K562 (cell line): Measurements from ENCODE around the gene SKAP1.

Experiments used
- CBX3 ChIP-seq, 2 experiments: IDR thresholded peaks; 1 replicate in 1 of 2; 2 replicates in 1 of 2; pipeline ENCODE4 v1.6.1; 2012; ENCODE audit warnings: inconsistent platforms in 2 of 2, low read length in 2 of 2, borderline replicate concordance in 1 of 2, control low read depth in 1 of 2
- POLR2A ChIP-seq: fragments of 450-650 bp; conservative IDR thresholded peaks from 2 replicates; pipeline ENCODE4 v1.6.1; 2016
- POLR2AphosphoS5 ChIP-seq: IDR thresholded peaks from 2 replicates; pipeline ENCODE4 v1.6.1; 2011; ENCODE audit warnings: mild to moderate bottlenecking, low read depth, low read length, moderate library complexity; ENCODE audit not compliant: control insufficient read depth, insufficient read depth
- ZBTB8A ChIP-seq: fragments of 450-650 bp; IDR thresholded peaks from 2 replicates; pipeline ENCODE4 v1.6.1; 2018; ENCODE audit warnings: mild to moderate bottlenecking, moderate library complexity; ENCODE audit not compliant: partially characterized antibody
- TF ChIP-seq, protein P1 (sequence below): fragments of 150-350 bp; conservative IDR thresholded peaks from 2 replicates; pipeline ENCODE4 v1.6.1; 2014; ENCODE audit warnings: low read length
- TF ChIP-seq, protein P2 (sequence below): fragments of 450-650 bp; formaldehyde crosslinking; IDR thresholded peaks from 2 replicates; pipeline ENCODE4 v1.4.0; 2022; ENCODE audit warnings: missing genetic modification characterization
- TF ChIP-seq, protein P3 (sequence below): fragments of 450-650 bp; IDR thresholded peaks from 2 replicates; pipeline ENCODE4 v1.6.1; 2014; ENCODE audit warnings: low read depth, mild to moderate bottlenecking, moderate library complexity, borderline replicate concordance

DNA sequence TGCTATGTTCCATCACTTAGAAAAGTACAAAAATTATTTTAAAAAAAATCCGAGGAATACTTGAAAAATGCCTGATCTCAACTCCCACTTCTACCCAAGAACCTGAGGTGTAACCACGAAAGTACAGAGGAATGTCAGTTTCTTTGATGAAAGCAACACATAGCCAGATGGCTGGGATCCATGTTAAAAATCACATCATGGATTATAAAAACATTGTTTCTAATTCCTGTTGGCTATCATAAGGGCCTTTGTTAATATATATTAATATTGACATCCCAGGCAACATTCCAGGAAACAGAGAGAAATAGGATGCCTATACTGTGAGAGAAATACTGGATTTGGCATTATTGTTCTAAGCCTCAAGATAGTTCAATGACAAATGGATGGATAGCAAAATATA lies 115.3 kb downstream of the SKAP1 start:
- no peak for TF ChIP-seq POLR2AphosphoS5
- TF ChIP-seq CBX3 (IDR thresholded peaks at IDR 0.05; ENCODE audit: borderline replicate concordance in 1 of 2, low read length in 2 of 2), result no peak
- no peak for TF ChIP-seq ZBTB8A
- TF ChIP-seq, protein P1, sequence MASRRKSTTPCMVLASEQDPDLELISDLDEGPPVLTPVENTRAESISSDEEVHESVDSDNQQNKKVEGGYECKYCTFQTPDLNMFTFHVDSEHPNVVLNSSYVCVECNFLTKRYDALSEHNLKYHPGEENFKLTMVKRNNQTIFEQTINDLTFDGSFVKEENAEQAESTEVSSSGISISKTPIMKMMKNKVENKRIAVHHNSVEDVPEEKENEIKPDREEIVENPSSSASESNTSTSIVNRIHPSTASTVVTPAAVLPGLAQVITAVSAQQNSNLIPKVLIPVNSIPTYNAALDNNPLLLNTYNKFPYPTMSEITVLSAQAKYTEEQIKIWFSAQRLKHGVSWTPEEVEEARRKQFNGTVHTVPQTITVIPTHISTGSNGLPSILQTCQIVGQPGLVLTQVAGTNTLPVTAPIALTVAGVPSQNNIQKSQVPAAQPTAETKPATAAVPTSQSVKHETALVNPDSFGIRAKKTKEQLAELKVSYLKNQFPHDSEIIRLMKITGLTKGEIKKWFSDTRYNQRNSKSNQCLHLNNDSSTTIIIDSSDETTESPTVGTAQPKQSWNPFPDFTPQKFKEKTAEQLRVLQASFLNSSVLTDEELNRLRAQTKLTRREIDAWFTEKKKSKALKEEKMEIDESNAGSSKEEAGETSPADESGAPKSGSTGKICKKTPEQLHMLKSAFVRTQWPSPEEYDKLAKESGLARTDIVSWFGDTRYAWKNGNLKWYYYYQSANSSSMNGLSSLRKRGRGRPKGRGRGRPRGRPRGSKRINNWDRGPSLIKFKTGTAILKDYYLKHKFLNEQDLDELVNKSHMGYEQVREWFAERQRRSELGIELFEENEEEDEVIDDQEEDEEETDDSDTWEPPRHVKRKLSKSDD, result no peak
- TF ChIP-seq, protein P2, sequence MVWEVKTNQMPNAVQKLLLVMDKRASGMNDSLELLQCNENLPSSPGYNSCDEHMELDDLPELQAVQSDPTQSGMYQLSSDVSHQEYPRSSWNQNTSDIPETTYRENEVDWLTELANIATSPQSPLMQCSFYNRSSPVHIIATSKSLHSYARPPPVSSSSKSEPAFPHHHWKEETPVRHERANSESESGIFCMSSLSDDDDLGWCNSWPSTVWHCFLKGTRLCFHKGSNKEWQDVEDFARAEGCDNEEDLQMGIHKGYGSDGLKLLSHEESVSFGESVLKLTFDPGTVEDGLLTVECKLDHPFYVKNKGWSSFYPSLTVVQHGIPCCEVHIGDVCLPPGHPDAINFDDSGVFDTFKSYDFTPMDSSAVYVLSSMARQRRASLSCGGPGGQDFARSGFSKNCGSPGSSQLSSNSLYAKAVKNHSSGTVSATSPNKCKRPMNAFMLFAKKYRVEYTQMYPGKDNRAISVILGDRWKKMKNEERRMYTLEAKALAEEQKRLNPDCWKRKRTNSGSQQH (CRISPR knock-in tag), result no peak
- no peak for TF ChIP-seq POLR2A
- TF ChIP-seq, protein P3, sequence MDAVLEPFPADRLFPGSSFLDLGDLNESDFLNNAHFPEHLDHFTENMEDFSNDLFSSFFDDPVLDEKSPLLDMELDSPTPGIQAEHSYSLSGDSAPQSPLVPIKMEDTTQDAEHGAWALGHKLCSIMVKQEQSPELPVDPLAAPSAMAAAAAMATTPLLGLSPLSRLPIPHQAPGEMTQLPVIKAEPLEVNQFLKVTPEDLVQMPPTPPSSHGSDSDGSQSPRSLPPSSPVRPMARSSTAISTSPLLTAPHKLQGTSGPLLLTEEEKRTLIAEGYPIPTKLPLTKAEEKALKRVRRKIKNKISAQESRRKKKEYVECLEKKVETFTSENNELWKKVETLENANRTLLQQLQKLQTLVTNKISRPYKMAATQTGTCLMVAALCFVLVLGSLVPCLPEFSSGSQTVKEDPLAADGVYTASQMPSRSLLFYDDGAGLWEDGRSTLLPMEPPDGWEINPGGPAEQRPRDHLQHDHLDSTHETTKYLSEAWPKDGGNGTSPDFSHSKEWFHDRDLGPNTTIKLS, result no peak
